ENCODE measurements around the gene EBF4.

GRCh38 chr20:2805689-2806350 lies 113.2 kb downstream of the EBF4 start:
- TF ChIP-seq POLR2AphosphoS5 (IDR thresholded peaks at IDR 0.05; ENCODE audit: low read depth, low read length), result no peak
- no peak for TF ChIP-seq POLR2A (IDR thresholded peaks at IDR 0.05; ENCODE audit: low read depth, low read length)
- TF ChIP-seq TAF1 (IDR thresholded peaks at IDR 0.05; ENCODE audit: borderline replicate concordance, low read depth, low read length), result no peak
